Measurements from ENCODE around the gene TAAR2. TPM values are rescaled to one million over a fixed set of nuclear protein-coding genes. Genes with fewer than 3 reads are reported as not detected.

Gene TAAR2
- polyA plus RNA-seq, 1 donor (not counting 4 experiments of a cell fraction or from before 2014, with no cell fraction given): not detected

DNA sequence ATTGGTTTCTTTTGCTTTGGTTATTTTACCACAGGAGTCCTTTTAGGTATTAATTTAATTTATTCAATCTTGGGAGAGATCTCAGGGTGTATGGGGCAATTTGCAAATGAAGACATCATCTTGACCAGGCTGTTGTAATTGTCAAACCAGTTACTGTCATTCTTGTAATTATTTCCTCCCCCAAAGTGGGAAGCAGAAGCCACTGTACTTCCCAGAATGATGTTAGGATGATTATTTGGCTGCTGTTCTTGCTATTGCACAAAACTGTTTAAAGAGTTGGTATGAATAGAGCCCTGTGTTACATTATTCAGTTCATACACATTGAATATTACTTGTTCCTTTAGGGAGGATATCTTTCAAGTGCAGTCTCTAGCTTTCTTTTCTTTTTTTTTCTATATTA is 52.3 kb downstream of the TAAR2 start:
- H3K9me3 ChIP-seq (ENCODE audit: control insufficient read depth, low read depth, low read length): no peaks in the 10 kb centered on the region
- no peaks in the 10 kb centered on the region for H3K36me3 ChIP-seq (ENCODE audit: control insufficient read depth in 2 of 2, extremely low read depth in 1 of 2, insufficient read depth in 2 of 2, low read length in 2 of 2)
- no peak overlapping the region for H3K4me3 ChIP-seq (ENCODE audit: control insufficient read depth in 2 of 3, extremely low read depth in 1 of 3, insufficient read depth in 2 of 3, low read depth in 1 of 3, low read length in 3 of 3)
- DNase-seq (ENCODE audit: low read depth, low spot score) (no peak), FAIRE-seq (no peak)
- H3K27me3 ChIP-seq (ENCODE audit: control insufficient read depth, extremely low read depth, insufficient read depth, low read length): peaks cover 2% of the 10 kb centered on the region
- dilution Hi-C loops (cut with MboI; ENCODE audit: extremely low pct_ligation_motif_present, low sequenced_read_pairs): no loop called here
- no peaks in the 10 kb centered on the region for H3K9me1 ChIP-seq (ENCODE audit: control insufficient read depth, extremely low read depth, insufficient read depth, low read length)
- TF ChIP-seq, protein P1, sequence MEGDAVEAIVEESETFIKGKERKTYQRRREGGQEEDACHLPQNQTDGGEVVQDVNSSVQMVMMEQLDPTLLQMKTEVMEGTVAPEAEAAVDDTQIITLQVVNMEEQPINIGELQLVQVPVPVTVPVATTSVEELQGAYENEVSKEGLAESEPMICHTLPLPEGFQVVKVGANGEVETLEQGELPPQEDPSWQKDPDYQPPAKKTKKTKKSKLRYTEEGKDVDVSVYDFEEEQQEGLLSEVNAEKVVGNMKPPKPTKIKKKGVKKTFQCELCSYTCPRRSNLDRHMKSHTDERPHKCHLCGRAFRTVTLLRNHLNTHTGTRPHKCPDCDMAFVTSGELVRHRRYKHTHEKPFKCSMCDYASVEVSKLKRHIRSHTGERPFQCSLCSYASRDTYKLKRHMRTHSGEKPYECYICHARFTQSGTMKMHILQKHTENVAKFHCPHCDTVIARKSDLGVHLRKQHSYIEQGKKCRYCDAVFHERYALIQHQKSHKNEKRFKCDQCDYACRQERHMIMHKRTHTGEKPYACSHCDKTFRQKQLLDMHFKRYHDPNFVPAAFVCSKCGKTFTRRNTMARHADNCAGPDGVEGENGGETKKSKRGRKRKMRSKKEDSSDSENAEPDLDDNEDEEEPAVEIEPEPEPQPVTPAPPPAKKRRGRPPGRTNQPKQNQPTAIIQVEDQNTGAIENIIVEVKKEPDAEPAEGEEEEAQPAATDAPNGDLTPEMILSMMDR (optimal IDR thresholded peaks at IDR 0.05 in 1 of 3, IDR thresholded peaks at IDR 0.05 in 1 of 3, conservative IDR thresholded peaks at IDR 0.05 in 1 of 3; ENCODE audit: extremely low read depth in 1 of 3, insufficient read depth in 2 of 3, low read length in 3 of 3): no peak
- TF ChIP-seq EZH2 (IDR thresholded peaks at IDR 0.05; ENCODE audit: low read length): no peak
- H3K9ac ChIP-seq (ENCODE audit: control insufficient read depth, extremely low read depth, insufficient read depth, low read length): no peak overlapping the region
- H3K4me2 ChIP-seq (ENCODE audit: control insufficient read depth, extremely low read depth, insufficient read depth, low read depth, low read length): no peak overlapping the region
- H4K20me1 ChIP-seq (ENCODE audit: control insufficient read depth, extremely low read depth, insufficient read depth, low read length): no peaks in the 10 kb centered on the region
- no peak overlapping the region for H3K27ac ChIP-seq (ENCODE audit: control insufficient read depth, insufficient read depth, low read length)
- no peaks in the 10 kb centered on the region for H3K79me2 ChIP-seq (ENCODE audit: control insufficient read depth, insufficient read depth, low read length)
- no peaks in the 10 kb centered on the region for H3K4me1 ChIP-seq (ENCODE audit: control insufficient read depth, extremely low read depth, insufficient read depth, low read length)
- no peak overlapping the region for H2AFZ ChIP-seq (ENCODE audit: control insufficient read depth, low read length)

DNA sequence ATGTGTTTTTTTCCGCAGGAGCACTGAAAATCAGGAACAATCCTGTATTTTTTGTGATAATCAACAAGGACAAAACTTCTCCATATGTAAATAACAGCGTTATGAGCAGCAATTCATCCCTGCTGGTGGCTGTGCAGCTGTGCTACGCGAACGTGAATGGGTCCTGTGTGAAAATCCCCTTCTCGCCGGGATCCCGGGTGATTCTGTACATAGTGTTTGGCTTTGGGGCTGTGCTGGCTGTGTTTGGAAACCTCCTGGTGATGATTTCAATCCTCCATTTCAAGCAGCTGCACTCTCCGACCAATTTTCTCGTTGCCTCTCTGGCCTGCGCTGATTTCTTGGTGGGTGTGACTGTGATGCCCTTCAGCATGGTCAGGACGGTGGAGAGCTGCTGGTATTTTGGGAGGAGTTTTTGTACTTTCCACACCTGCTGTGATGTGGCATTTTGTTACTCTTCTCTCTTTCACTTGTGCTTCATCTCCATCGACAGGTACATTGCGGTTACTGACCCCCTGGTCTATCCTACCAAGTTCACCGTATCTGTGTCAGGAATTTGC is 53.8 kb downstream of the TAAR2 start, which contains the start of gene TAAR6:
Gene TAAR6, plus strand, starts transcription at position 102 of the 557 bp plus-strand sequence. Its CDS starts 0 bp downstream, at position 102.
- H3K9me1 ChIP-seq (ENCODE audit: control insufficient read depth, extremely low read depth, insufficient read depth, low read length): no peaks in the 10 kb centered on the region
- no peaks in the 10 kb centered on the region for H3K79me2 ChIP-seq (ENCODE audit: control insufficient read depth, insufficient read depth, low read length)
- DNase-seq (ENCODE audit: low read depth, low spot score): no peak
- no peak within 1 kb of the TSS for H2AFZ ChIP-seq (ENCODE audit: control insufficient read depth, low read length)
- no peak for FAIRE-seq
- H3K4me3 ChIP-seq (ENCODE audit: control insufficient read depth in 2 of 3, extremely low read depth in 1 of 3, insufficient read depth in 2 of 3, low read depth in 1 of 3, low read length in 3 of 3): no peak within 1 kb of the TSS
- H4K20me1 ChIP-seq (ENCODE audit: control insufficient read depth, extremely low read depth, insufficient read depth, low read length): no peaks in the 10 kb centered on the region
- H3K9ac ChIP-seq (ENCODE audit: control insufficient read depth, extremely low read depth, insufficient read depth, low read length): no peak within 1 kb of the TSS
- TF ChIP-seq EZH2 (IDR thresholded peaks at IDR 0.05; ENCODE audit: low read length): no peak
- TF ChIP-seq, protein P1 (optimal IDR thresholded peaks at IDR 0.05 in 1 of 3, IDR thresholded peaks at IDR 0.05 in 1 of 3, conservative IDR thresholded peaks at IDR 0.05 in 1 of 3; ENCODE audit: extremely low read depth in 1 of 3, insufficient read depth in 2 of 3, low read length in 3 of 3): no peak
- peaks cover 6% of the 10 kb centered on the region for H3K27me3 ChIP-seq (ENCODE audit: control insufficient read depth, extremely low read depth, insufficient read depth, low read length)
- dilution Hi-C loops (cut with MboI; ENCODE audit: extremely low pct_ligation_motif_present, low sequenced_read_pairs): no loop called here
- no peaks in the 10 kb centered on the region for H3K36me3 ChIP-seq (ENCODE audit: control insufficient read depth in 2 of 2, extremely low read depth in 1 of 2, insufficient read depth in 2 of 2, low read length in 2 of 2)
- no peak within 1 kb of the TSS for H3K4me2 ChIP-seq (ENCODE audit: control insufficient read depth, extremely low read depth, insufficient read depth, low read depth, low read length)
- no peaks in the 10 kb centered on the region for H3K9me3 ChIP-seq (ENCODE audit: control insufficient read depth, low read depth, low read length)
- no peak within 1 kb of the TSS for H3K27ac ChIP-seq (ENCODE audit: control insufficient read depth, insufficient read depth, low read length)
- H3K4me1 ChIP-seq (ENCODE audit: control insufficient read depth, extremely low read depth, insufficient read depth, low read length): no peaks in the 10 kb centered on the region

Data from keratinocyte (primary cell).